K562 (cell line): ENCODE data around the gene TBCCD1. TPM values are rescaled to one million over a fixed set of nuclear protein-coding genes. Genes with fewer than 3 reads are reported as not detected.

ENCODE experiments used
- polyA plus RNA-seq, 8 experiments: library from polyadenylated mRNA; depleted of rRNA in 4 of 8; stranded (reverse) in 5 of 8; unstranded in 3 of 8; fragments of >200 nt; fragmentation: Nextera tagmentation in 2 of 8; fragmentation: Illumina TruSeq in 1 of 8; extraction: Ambion mirVana in 2 of 8; extraction: Trizol in 1 of 8; gene quantifications; 2 replicates each; pipeline versions ENCODE4 v1.2.1 to v1.2.3, GENCODE V29; 2011 to 2014; ENCODE audit warnings: inconsistent platforms in 1 of 8, missing spikeins in 1 of 8
- total RNA-seq, 7 experiments: library from RNA; depleted of rRNA in 6 of 7; stranded (reverse); fragments of >200 nt in 6 of 7; fragmentation: Illumina TruSeq in 2 of 7; extraction: Trizol in 2 of 7; gene quantifications; 2 replicates each; pipeline versions ENCODE4 v1.2.1 to v1.2.3, GENCODE V29; 2011 to 2021; ENCODE audit warnings: low replicate concordance in 1 of 7
- TF ChIP-seq, protein P1 (sequence below), 2 experiments: fragments of 450-650 bp; IDR thresholded peaks; 2 replicates each; pipeline ENCODE4 v1.6.1; 2016; ENCODE audit warnings: mild to moderate bottlenecking in 2 of 2, borderline replicate concordance in 1 of 2, low read depth in 1 of 2, moderate library complexity in 1 of 2
- TF ChIP-seq, protein P2 (sequence below): sonication (generic); formaldehyde crosslinking; IDR thresholded peaks from 2 replicates; pipeline ENCODE4 v1.8.0; 2022; ENCODE audit warnings: missing genetic modification reagents, mild to moderate bottlenecking, moderate library complexity, borderline replicate concordance

Gene TBCCD1
- total and polyA plus RNA-seq, 9 of the 15 experiments (the other 6 are each of a cell fraction or from before 2014, with no cell fraction given), result 17.7 to 31.1 (median 21.2) TPM

DNA sequence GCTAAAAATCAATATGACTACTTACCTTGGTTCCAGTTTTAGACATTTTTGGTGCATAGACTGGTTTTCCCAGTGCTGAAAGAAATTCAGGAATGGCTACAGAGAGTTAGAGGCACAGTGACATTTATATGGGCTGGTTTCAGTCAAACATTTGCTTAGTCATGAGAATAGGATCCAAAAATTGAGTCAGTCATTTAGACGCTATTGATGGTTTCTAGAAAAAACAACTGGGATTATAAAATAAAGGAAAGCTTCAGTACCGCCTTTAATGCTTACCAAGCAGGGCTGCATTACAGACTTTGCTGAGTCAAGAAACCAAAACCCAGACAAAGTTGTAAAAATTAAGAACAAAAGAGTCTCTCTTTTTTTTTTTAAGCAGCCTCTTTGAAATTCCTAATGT is 22.9 kb downstream of the TBCCD1 start, which contains the start of gene CRYGS (continued):
- TF ChIP-seq, protein P1, sequence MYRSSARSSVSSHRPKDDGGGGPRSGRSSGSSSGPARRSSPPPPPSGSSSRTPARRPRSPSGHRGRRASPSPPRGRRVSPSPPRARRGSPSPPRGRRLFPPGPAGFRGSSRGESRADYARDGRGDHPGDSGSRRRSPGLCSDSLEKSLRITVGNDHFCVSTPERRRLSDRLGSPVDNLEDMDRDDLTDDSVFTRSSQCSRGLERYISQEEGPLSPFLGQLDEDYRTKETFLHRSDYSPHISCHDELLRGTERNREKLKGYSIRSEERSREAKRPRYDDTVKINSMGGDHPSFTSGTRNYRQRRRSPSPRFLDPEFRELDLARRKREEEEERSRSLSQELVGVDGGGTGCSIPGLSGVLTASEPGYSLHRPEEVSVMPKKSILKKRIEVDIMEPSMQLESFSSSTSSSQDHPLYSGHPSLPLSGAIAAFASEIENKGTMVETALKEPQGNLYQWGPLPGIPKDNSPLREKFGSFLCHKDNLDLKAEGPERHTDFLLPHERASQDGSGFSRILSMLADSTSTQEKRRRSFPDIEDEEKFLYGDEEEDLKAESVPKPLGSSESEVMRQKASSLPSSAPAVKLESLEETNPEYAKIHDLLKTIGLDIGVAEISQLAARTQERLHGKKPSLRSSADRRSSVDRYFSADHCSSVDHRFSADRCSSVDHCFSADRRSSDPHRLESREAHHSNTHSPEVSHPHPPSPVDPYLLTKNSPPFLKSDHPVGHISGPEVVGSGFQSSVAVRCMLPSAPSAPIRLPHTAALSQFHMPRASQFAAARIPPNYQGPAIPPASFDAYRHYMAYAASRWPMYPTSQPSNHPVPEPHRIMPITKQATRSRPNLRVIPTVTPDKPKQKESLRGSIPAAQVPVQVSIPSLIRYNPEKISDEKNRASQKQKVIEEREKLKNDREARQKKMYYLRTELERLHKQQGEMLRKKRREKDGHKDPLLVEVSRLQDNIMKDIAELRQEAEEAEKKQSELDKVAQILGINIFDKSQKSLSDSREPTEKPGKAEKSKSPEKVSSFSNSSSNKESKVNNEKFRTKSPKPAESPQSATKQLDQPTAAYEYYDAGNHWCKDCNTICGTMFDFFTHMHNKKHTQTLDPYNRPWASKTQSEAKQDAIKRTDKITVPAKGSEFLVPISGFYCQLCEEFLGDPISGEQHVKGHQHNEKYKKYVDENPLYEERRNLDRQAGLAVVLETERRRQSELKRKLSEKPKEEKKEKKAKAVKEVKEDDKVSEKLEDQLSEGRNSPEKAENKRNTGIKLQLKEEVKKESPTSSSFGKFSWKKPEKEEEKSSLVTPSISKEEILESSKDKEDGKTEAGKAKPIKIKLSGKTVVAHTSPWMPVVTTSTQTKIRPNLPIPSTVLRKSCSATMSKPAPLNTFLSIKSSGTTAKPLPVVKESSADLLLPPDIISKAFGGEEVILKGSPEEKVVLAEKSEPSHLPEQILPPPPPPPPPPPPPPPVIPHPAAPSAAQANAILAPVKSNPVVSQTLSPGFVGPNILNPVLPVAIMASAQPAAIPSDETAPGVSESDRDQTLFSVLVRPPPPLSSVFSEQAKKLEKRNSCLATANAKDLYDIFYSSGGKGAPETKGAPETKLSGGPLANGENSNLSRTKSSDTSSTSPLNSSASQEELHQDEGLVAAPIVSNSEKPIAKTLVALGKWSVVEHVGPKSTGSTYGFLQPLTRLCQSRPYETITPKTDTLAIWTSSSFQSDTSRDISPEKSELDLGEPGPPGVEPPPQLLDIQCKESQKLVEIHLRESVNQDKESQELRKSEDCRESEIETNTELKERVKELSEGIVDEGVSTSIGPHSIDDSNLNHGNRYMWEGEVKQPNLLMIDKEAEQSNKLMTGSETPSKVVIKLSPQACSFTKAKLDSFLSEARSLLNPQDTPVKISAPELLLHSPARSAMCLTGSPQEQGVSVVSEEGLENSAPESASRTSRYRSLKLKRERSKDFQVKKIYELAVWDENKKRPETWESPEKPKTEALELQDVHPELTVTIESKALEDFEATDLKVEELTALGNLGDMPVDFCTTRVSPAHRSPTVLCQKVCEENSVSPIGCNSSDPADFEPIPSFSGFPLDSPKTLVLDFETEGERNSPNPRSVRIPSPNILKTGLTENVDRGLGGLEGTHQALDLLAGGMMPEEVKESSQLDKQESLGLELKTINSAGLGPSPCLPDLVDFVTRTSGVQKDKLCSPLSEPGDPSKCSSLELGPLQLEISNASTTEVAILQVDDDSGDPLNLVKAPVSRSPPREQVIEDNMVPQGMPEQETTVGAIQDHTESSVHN (IDR thresholded peaks at IDR 0.05; ENCODE audit: borderline replicate concordance in 1 of 2, low read depth in 1 of 2), result no peak
- TF ChIP-seq, protein P2, sequence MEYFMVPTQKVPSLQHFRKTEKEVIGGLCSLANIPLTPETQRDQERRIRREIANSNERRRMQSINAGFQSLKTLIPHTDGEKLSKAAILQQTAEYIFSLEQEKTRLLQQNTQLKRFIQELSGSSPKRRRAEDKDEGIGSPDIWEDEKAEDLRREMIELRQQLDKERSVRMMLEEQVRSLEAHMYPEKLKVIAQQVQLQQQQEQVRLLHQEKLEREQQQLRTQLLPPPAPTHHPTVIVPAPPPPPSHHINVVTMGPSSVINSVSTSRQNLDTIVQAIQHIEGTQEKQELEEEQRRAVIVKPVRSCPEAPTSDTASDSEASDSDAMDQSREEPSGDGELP (CRISPR knock-in tag), result no peak
